GM19193 (cell line): ENCODE measurements around the gene SPATA32.
A peak's percentile ranks its signal among the peaks of the same experiment; 100 is the strongest.

Experiments used
- POLR2A ChIP-seq: IDR thresholded peaks from 4 replicates; pipeline ENCODE4 v1.6.1; 2011; ENCODE audit not compliant: insufficient read depth, insufficient read length; ENCODE audit errors: extremely low read depth

Gene SPATA32

DNA sequence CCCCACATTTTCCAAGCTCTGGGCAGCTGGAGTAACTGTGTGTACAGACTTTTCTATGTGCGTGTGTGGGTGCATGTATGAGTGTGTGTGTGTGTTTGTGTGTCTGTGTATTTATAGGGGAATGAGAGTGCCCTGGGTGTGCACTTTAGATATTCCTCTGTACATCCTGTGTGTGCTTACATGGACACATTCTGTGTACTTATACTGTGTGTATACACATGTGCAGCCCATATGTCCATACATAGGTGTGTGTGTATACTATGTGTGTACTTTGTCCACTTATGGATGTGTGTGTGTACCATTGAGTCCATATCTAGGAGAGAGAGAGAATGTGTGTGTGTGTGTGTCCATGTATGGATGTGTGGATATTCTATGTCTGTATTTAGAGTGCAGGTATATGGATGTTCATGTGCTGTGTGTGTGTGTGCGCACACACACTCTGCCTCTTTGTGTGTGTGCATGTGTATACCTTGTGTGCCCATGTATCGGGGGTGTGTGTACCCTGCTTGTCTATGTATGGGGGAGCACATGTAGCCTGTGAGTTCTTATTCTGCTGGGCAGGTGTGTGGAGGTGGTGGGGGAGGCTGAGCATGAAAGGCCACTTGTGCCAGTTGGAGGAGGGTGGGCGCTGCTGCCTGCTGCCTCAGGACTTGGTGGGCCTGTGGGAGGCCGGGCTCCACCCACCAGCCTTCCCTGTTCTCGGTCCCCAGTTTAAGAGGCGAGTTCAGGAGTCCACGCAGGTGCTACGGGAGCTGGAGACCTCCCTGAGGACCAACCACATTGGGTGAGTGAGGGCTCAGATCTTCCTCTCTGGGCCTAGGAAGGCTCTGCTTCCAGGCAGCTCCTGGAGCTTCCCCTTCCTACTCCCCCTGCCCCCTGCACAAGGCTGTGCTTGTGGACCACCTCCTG, 29.1 kb downstream of the SPATA32 start:
- no peak for TF ChIP-seq POLR2A

DNA sequence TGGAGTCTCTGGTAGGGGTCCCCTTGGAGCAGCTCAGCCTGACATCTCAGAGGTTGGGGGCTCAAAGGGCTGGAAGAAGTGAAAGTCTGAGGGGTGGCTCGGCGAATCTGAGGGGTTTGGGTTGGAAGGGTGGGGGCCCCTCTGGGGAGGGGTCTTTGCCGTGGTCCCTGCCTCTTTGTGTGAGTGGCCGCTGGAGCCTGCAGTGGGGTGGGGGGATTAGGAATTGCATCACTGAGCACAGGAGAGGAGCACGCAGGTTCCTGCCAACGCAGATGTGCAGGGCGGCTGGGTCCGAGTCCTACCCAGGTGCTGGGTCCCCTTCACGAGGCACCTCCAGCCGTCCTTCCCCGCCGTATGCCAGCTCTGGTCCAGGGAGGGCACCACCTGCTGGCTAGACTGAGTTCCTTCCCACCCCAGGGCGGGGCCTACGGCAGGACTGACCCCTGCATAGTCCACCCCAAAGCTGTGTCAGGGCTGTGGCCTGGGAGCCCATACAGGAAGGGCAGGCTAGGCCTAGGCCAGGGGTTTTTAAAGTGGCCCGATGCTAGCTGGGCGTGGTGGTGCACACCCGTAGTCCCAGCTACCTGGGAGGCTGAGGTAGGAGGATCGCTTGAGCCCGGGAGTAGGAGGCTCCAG, 30.3 kb downstream of the SPATA32 start:
- TF ChIP-seq POLR2A = no peak

DNA sequence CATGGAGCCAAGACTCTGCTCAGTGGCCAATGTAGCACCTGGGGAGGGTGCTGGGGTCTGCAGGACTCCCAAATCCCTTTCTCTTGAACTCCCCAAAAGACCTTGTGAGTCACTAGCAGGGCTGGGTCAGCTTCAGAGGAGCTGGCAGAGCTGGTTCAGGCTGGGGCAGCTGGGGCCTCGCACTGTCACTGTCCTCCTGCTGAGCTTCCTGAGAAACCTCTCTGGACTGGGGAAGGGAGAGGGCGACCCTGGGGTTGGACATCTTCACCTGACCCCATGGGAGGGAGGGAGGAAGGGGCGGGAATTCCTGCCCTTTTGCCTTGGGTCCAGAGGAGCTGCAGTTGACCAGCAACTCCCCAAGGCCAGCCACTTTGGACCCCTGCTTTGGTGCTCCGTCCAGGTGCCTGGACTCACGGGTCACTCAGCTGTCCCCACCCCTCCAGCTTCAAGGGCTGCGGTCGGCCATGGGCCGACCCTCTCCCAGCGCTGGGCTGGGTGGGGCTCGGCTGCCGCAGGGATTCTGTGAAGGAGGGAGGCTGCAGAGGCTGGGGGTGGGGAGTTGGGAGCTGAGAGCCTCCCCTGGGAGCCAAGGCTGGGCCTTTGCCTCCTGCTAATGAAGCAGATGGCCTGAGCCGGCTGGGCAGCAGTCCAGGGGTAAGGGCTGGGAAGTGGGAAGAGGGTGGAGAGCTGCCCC, 31.0 kb downstream of the SPATA32 start:
- TF ChIP-seq POLR2A = no peak

DNA sequence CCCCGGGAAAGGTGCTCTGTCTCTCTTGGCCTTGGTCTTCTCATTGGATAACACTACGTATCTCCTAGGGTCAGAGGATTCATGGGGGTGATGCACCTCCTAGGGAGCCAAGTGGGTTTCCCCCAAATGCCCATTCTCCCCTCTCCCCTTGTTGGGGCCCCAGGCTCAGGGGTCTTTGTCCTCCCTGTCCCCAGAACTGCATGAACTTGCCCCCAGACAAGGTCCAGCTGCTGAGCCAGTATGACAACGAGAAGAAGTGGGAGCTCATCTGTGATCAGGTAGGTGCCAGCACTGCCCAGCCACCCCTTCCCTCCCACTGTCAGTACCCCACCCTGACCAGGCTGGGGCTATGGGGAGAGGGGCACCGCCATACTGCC, 31.5 kb downstream of the SPATA32 start:
- TF ChIP-seq POLR2A = no peak

DNA sequence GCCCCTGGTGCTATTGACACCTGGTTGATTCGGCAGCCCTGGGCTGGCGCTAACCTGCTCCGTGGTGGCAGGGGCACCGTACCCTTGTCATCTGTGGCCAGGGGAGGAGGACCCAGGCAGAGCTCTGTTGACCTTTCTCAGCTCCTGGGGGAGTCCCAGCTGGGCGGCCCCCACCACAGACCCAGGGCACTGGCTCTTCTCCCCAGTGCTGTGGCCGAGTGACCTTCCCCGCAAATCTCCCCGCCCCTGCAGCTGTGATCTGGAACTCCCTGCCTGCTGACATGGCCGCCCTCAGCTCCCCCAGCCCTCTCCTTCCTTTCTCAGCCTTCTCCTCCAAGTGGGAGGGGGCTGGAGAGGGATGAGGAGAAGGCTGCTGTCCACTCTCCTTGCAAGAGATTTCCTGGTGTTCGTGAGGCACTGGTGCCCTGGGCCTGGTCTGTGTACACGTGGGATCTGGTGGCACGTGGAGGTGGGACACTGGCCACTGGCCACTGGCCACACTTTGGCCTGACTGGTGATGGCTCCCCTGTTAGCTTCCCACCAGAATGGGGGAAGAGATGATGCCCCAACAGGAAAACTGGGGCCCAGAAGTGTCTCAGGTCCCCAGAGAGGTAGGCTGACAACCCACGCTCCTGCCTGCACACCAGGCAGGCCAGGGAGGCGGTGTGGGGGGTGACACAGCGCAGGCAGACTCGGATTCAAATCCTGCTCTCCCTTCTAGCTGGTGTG, 32.0 kb downstream of the SPATA32 start:
- TF ChIP-seq POLR2A = no peak

DNA sequence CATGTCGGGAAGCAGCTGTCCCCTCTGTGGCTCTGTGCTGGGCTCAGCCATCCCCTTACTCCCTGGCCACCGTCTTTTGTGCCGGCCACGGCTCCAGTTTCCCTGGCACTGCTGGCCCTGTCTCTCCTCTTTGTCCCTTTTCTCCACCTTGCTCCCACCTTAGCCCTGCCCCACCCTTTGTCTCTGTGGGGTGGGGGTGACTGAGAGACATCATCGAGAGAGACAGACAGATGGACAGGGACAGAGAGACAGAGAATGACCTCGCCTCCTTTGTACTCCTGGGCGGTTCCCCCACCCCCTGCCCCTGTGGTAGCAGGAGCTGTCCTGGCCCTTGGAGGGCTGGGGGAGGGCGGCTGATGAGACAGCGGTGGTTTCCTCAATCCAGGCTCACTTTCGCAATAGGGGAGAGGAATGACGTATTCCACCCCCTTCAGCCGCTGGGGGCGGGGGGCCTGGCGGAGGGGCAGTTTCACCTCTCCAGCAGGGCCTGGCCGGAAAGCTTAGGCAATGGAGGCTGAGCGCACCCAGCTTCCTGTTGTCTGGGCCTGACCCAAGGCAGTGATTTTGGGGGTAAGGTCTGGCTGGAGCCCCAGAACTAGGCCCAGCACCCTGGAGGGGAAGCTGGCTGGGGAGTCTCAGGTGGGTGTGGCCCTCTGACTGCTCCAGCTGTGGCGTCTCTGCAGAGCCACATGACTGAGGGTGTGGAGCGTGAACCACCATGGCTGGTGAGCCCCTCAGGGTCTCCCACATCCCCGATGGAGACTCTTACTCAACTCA, 32.9 kb downstream of the SPATA32 start:
- TF ChIP-seq POLR2A = peak; percentile 57

DNA sequence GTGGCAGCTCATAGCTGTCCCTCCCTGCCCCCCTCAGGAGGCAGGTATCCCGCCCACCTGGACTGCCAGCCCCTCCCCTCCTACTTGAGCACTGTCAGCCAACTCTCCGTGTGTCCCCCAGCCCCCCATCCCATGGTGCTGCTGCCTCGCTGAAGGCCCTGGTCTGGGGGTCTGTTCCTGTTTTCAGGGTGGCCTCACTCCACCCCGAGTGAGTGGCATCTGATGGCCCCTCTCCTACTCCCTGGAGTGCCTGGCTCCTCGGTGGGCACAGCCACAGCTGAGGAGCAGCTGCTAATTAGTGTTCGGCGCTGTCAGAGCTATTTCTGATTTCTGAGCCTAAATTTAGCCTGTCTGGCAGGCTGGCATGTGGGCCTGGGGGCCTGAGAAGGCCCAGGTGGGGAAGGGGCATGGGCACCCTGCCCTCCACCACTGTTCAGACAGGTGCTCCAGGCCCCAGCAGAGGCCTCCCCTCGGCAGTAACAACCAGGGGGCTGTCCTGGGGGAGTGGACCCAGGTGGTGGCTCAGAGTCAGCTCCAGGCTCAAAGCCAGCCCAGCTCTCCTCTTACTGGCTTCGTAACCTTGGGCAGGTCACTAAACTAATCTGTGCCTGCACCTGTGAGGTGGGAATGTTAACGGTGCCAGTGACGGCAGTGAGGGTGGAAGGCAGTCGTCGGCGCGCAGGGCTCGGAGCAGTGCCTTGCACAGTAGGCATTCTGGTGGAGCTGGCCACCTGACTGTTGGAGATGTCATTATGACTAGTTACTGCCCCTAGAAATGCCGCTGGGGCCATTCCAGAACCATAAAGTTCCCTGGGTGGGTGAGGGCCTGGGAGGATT, 33.8 kb downstream of the SPATA32 start:
- no peak for TF ChIP-seq POLR2A

DNA sequence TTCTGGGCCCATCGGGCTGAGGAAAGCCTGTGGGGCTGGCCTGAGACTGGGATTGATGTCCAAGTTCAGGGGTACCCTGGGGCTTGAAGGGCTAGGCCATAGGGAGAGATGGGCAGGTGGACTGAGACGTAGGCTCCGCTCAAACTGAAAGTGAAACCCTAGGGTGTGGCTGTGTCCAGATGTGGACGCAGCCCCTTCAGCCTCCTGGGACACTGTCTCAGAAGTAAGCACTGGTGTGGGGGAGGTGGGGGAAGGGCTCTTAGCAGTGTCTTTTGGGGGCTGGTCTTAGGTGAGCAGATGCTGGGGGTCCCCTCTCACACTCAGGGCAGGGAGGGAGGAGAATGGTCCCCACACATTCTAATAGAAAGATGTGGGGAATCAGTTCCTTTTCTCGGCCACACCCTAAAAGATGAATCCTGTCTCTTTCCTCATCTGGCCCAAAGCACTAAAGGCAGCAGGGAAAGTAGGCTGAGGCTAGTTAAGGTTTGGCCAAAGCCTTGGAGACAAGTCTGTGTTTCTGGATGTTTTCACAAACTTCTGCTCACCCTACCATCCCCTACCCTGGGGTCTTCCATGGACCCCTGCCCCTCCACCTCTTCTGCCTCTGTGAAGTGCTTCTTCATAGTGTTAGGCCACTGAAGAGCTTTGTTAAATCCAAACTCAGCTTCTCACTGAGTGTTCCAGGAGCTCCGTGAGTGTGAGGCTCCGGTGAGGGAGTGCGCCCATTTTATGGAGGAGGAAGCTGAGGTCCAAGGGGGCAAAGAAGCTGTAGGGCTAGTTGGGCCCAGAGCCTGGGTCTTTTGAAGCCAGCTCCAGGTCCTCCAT, 34.6 kb downstream of the SPATA32 start:
- TF ChIP-seq POLR2A = peak; percentile 45

DNA sequence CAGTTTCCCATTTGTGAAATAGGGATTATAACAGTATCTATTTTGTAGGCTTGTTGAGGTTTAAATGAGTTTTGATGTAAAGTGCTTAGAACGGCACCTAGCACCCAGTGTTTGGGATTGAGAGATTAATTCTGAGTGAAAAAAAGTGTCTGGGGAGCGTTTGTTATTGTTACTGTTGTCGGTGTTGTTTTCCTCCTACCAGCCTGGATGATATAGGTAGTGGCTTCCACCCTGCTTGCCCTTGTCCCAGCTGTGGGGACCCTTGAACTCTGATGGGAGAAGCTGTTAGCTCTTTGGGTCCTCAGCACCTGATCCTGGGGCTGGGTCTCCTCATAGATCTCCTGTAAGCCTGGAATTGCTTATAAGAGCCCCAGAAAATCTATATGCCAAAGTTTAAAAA, 35.3 kb downstream of the SPATA32 start:
- no peak for TF ChIP-seq POLR2A

DNA sequence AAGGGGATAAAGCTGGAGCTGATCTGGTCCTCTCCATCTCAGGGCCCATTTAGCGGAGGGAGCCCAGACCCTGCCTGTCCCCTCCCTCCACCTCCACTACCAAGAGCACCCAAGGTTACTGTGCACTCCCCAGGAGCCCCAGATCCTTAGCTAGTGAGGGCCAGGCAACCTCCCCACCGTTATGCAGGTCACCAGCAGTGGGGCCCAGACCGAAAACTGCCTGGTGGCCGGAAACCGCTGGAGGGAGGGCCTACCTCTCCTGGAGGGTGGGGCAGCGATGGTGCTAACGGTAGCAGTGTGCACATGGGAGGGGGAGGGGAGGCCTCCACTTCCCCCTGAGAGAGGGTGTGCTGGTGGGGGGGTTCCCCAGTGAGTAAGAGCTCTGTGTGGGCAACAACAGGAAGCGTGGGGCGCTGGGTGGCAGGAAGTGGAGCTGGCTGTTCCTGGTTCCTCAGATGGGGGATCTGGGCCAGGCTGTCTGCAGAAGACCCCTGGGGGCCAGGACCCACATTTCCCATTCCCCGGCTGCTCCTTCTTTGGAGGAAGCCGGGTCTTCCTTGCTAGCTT, 35.8 kb downstream of the SPATA32 start:
- peak; percentile 96 for TF ChIP-seq POLR2A

DNA sequence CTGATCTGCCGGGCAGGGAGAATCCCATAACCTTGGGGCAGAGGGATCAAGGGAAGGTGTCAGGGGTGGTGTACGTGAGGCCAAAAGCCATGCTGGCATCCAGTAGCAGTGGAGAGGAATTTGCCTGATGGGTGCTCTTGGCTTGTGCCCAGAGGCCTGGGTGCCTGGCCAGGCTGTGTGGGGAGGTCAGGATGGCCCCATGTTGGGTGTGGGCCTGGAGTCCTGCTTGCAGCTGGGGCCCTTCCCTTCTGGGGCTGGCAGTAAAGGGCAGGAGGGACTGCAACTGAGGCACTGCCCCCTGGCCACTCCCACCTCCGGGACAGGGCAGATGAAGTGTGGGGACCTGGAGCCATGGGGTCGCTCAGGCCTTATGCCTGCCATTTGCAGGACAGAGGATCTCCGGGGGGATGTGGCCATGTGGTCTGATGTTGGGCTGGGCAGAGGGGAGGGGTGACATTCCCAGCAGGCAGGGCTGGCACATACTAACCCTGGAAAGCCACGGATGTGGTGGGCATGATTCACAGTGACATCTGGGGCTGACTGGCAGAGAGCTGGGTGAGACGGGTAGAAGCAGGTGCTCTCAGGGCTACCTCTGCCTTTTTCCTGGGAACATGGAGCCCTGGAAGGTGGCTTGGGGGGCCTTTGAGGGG, 36.7 kb downstream of the SPATA32 start:
- TF ChIP-seq POLR2A = peak; percentile 26

DNA sequence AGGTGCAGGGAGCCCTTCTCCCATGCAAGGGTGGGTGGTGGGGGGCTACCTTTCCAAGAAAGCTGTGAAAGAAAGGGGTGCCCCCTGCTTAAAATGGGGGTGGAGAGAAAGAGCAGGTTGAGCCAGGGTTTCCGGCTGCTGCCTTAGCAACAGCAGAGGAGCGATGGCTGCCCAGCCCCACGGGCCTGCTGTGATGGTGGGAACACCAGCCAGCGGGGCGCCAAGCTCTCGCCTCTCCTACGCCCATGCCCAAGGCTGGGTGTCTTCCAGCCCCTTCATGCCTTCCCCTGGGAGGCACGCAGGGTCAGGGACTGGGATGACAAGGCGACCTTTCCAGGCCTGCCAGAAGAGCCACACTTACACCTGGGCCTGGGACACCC, 37.2 kb downstream of the SPATA32 start:
- TF ChIP-seq POLR2A = no peak
